Loucy (cell line): ENCODE measurements around the gene RPTOR.

ENCODE experiments used
- H2AFZ ChIP-seq: fragments of 200-600 bp; sonication (generic); 2 replicates; pipeline ENCODE4 v1.6.0; 2016; ENCODE audit warnings: antibody characterized with exemption, mild to moderate bottlenecking, low read length, moderate library complexity
- H3F3A ChIP-seq: fragments of 200-600 bp; 2 replicates; pipeline ENCODE4 v1.6.0; 2016; ENCODE audit warnings: antibody characterized with exemption, low read depth, mild to moderate bottlenecking
- H3K27me3 ChIP-seq: fragments of 200-600 bp; sonication (generic); 2 replicates; pipeline ENCODE4 v1.6.1; 2014; ENCODE audit warnings: low read length, mild to moderate bottlenecking; ENCODE audit not compliant: insufficient read depth, poor library complexity, severe bottlenecking
- H3K36me3 ChIP-seq: fragments of 200-600 bp; sonication (generic); 2 replicates; pipeline ENCODE4 v1.6.1; 2016; ENCODE audit warnings: low read length; ENCODE audit not compliant: insufficient read depth
- H3K4me1 ChIP-seq: fragments of 200-600 bp; sonication (generic); 2 replicates; pipeline ENCODE4 v1.5.1; 2014; ENCODE audit warnings: low read length, mild to moderate bottlenecking; ENCODE audit not compliant: insufficient read depth, poor library complexity, severe bottlenecking
- H3K4me2 ChIP-seq: fragments of 200-600 bp; sonication (generic); 2 replicates; pipeline ENCODE4 v1.6.0; 2014; ENCODE audit warnings: antibody characterized with exemption, low read length, low read depth, mild to moderate bottlenecking; ENCODE audit not compliant: poor library complexity, severe bottlenecking
- H3K4me3 ChIP-seq: fragments of 200-600 bp; sonication (generic); 2 replicates; pipeline ENCODE4 v1.5.1; 2014; ENCODE audit warnings: low read length, mild to moderate bottlenecking, mixed read lengths; ENCODE audit not compliant: poor library complexity, severe bottlenecking
- H3K79me2 ChIP-seq: fragments of 200-600 bp; sonication (generic); 2 replicates; pipeline ENCODE4 v1.6.1; 2014; ENCODE audit warnings: low read length; ENCODE audit not compliant: insufficient read depth
- H3K9ac ChIP-seq: fragments of 200-600 bp; sonication (generic); 2 replicates; pipeline ENCODE4 v1.6.0; 2014; ENCODE audit warnings: mild to moderate bottlenecking, low read depth, low read length, moderate library complexity; ENCODE audit not compliant: poor library complexity, severe bottlenecking
- H3K9me2 ChIP-seq: fragments of 200-600 bp; sonication (generic); replicated peaks from 2 replicates; pipeline ENCODE4 v1.6.1; 2016; ENCODE audit warnings: low read depth, low read length, mixed read lengths
- H3K9me3 ChIP-seq: fragments of 200-600 bp; sonication (generic); 2 replicates; pipeline ENCODE4 v1.6.1; 2014; ENCODE audit warnings: mild to moderate bottlenecking, antibody characterized with exemption, low read length, low read depth; ENCODE audit not compliant: insufficient read depth
- H4K20me1 ChIP-seq: fragments of 200-600 bp; sonication (generic); 2 replicates; pipeline ENCODE4 v1.6.0; 2014; ENCODE audit warnings: antibody characterized with exemption, low read length, mild to moderate bottlenecking; ENCODE audit not compliant: insufficient read depth, poor library complexity, severe bottlenecking
- CTCF ChIP-seq: fragments of 200-600 bp; sonication (generic); conservative IDR thresholded peaks from 2 replicates; pipeline ENCODE4 v1.5.1; 2014; ENCODE audit warnings: mild to moderate bottlenecking, antibody characterized with exemption, low read length
- EZH2phosphoT487 ChIP-seq: fragments of 200-600 bp; IDR thresholded peaks from 2 replicates; pipeline ENCODE4 v1.6.1; 2018; ENCODE audit warnings: antibody characterized with exemption, mild to moderate bottlenecking, moderate library complexity, borderline replicate concordance

Gene RPTOR

DNA sequence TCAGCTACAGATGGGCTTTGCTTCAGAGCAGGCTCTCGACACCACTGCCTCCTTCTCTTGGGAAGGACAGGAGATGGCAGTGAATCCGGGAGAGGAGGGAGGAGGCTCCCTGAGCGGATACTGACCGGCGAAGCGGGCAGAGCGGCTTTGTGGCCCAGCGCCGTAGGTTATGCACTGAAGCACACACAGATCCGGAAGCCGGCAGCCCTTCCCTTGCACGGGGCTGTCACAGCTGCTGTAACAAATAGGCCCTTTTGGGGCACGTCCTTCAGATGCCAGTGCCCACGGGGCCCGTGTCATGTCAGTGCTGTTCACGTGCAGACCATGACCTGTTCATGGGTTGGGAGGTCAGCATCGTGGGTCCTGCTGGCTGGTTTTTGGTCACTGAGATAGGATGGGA, 302.3 kb downstream of the RPTOR start:
- Histone ChIP-seq H3K79me2 (no peaks in the 10 kb centered on the region), H3K9ac (no peak overlapping the region), H3K9me2 (no peaks in the 10 kb centered on the region), H3K4me1 (no peaks in the 10 kb centered on the region), H3K36me3 (peaks cover 27% of the 10 kb centered on the region; the same call in 1 of the 2 replicates), H4K20me1 (no peaks in the 10 kb centered on the region), H3K27me3 (no peaks in the 10 kb centered on the region), H3K4me3 (no peak overlapping the region), H2AFZ (no peak overlapping the region), H3K9me3 (no peaks in the 10 kb centered on the region), H3F3A (no peaks in the 10 kb centered on the region), H3K4me2 (no peak overlapping the region)
- TF ChIP-seq EZH2phosphoT487, result no peak
- TF ChIP-seq CTCF, result no peak

DNA sequence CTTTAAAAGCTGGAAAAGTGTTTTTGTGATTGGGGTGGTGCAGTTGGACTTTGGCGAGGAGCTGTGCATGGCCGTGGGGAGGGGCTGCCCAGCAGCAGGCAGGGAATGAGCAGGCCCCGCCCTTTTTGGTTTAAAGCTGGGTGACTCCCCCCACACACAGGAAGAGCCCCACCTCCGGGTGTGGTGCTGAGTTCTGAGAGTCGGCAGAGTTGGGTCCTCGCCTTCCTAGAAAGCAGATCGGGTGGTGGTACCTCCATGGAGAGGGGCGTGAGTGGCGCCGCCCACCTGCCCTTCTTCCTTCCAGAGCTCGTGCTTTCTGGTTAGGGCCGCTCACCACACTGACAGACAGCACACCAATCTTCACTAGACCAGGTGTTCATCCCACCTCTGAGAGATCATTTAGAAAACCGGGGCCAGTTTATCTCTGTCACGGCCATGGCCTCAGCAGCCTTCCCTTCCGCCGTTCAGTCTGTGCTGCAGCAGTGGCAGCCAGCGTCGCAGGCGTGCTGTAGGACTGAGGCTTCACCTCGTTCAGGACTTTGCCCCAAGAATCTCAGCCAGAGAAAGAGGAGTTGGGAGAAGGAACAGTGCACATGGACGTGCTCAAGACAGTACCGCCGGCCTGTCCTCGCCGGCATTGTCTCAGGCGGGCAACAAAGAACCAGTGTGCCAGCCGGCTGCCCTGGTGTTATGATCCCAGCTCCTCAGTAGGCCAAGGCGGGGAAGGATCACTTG, 303.0 kb downstream of the RPTOR start:
- no peaks in the 10 kb centered on the region for H3K9me3 ChIP-seq
- H4K20me1 ChIP-seq, result no peaks in the 10 kb centered on the region
- peaks cover 27% of the 10 kb centered on the region; the same call in 1 of the 2 replicates for H3K36me3 ChIP-seq
- H3K4me2 ChIP-seq, result no peak overlapping the region
- no peaks in the 10 kb centered on the region for H3F3A ChIP-seq
- H2AFZ ChIP-seq, result no peak overlapping the region
- H3K4me1 ChIP-seq, result no peaks in the 10 kb centered on the region
- no peak for TF ChIP-seq CTCF
- TF ChIP-seq EZH2phosphoT487, result no peak
- no peaks in the 10 kb centered on the region for H3K9me2 ChIP-seq
- no peaks in the 10 kb centered on the region for H3K27me3 ChIP-seq
- H3K9ac ChIP-seq, result no peak overlapping the region
- H3K79me2 ChIP-seq, result no peaks in the 10 kb centered on the region
- H3K4me3 ChIP-seq, result no peak overlapping the region

DNA sequence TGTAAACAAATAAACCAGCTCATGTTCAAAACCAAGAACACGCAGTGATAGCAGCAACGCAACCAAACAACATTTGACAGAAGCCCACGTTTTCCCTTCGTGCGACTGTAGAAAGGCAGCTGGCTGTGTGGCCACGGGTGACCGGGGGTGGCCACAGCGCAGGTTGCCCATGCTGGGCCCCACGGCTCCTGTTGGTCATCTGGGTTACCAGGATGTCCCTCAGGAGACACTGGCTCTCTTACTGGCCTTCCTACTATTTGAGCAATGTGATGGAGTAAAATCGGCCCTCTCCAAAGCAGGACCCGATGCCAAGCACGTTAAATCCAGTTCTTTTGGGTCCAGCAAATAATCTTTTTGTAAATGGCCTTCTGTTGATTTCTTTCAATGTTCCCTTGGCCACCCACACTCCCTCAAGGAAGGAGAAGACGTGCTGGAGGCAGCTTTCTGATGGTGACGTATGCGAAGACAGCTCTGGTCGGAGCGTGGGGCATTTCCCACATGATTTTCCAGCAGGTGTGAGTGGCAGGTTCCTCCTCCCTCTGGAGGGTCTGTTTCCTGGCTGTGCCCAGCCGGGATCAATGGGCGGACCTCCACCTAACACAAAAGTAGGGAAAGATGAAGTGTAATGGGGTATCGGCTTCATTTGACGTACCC, 303.9 kb downstream of the RPTOR start:
- no peaks in the 10 kb centered on the region for H3K9me2 ChIP-seq
- no peak overlapping the region for H3K4me2 ChIP-seq
- H3K9me3 ChIP-seq, result no peaks in the 10 kb centered on the region
- H3K4me1 ChIP-seq, result no peaks in the 10 kb centered on the region
- no peak overlapping the region for H3K9ac ChIP-seq
- H2AFZ ChIP-seq, result no peak overlapping the region
- no peaks in the 10 kb centered on the region for H3K27me3 ChIP-seq
- TF ChIP-seq EZH2phosphoT487 (no peak), CTCF (no peak)
- H3K79me2 ChIP-seq, result no peaks in the 10 kb centered on the region
- H3K36me3 ChIP-seq, result peaks cover 27% of the 10 kb centered on the region; the same call in 1 of the 2 replicates
- H3F3A ChIP-seq, result no peaks in the 10 kb centered on the region
- no peaks in the 10 kb centered on the region for H4K20me1 ChIP-seq
- no peak overlapping the region for H3K4me3 ChIP-seq
